ENCODE results near the gene ZNF862.

DNA sequence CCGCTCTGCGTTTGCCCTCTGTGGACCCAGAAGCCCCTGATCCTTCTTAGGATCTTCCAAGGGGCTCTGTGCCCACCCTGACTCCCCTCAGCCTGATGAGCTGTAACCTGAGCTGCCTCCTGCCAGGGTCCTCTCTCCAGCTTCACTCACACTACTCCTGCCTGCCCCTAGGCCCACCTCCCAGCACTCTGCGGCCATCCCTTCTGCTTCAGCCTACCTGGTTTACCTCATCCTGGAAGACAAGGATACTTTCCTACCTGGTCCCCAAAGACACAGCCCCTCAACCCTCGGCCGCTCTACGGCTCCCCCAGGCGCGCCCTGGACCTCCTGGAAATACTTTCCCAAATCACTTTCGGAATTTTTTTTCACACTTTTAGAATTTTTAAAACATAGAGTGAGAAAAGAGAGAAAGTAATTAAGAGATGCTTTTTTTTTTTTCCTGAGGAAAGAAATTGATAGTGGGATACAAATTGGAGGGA lies 6.4 kb upstream of the ZNF862 start:
- TF ChIP-seq POLR2AphosphoS5 (IDR thresholded peaks at IDR 0.05) (no peak), POLR2A (IDR thresholded peaks at IDR 0.05) (no peak), EP300 (IDR thresholded peaks at IDR 0.05) (no peak)
- TF ChIP-seq, protein P1, sequence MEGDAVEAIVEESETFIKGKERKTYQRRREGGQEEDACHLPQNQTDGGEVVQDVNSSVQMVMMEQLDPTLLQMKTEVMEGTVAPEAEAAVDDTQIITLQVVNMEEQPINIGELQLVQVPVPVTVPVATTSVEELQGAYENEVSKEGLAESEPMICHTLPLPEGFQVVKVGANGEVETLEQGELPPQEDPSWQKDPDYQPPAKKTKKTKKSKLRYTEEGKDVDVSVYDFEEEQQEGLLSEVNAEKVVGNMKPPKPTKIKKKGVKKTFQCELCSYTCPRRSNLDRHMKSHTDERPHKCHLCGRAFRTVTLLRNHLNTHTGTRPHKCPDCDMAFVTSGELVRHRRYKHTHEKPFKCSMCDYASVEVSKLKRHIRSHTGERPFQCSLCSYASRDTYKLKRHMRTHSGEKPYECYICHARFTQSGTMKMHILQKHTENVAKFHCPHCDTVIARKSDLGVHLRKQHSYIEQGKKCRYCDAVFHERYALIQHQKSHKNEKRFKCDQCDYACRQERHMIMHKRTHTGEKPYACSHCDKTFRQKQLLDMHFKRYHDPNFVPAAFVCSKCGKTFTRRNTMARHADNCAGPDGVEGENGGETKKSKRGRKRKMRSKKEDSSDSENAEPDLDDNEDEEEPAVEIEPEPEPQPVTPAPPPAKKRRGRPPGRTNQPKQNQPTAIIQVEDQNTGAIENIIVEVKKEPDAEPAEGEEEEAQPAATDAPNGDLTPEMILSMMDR (IDR thresholded peaks at IDR 0.05), result no peak
